Nucleus accumbens (tissue), 56 donors: ENCODE measurements around the gene MESP2.
"Not testable (repeated sequence)": the region's sequence is repeated elsewhere in the genome, so short reads cannot be mapped to it uniquely, and the experiment has no call there.

Experiments used
- DNase-seq, 56 donors: peaks; one replicate each; lab custom pipeline; 2025; lab: John Stamatoyannopoulos, UW

The MESP2 gene

DNA sequence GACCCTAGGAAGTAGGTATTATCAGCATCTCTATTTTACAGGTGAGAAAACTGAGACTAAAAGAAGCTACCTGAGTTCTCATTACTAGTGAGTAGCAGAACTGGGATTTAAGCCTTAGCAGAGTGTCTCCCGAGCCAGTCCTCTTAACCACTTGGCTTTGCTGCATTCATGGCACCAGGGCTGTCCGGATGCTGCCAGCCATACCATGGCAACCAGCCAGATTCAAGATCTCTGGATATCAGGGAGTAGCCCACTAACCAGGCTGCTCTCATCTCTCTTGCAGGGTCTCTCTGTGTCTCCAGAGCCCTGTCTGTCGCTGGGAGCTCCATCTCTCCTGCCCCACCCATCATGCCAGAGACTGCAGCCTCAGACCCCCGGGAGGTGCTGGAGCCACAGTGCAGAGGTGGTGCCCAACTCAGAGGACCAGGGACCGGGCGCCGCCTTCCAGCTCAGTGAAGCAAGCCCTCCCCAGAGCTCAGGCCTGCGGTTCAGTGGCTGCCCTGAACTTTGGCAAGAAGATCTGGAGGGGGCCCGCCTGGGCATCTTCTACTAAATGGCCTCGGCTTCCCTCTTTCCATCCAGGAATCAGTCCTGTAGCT is 1.7 kb downstream of the MESP2 start:
- peak in 8 of 56 donors; percentile 6 to 30 (median 18) for DNase-seq

DNA sequence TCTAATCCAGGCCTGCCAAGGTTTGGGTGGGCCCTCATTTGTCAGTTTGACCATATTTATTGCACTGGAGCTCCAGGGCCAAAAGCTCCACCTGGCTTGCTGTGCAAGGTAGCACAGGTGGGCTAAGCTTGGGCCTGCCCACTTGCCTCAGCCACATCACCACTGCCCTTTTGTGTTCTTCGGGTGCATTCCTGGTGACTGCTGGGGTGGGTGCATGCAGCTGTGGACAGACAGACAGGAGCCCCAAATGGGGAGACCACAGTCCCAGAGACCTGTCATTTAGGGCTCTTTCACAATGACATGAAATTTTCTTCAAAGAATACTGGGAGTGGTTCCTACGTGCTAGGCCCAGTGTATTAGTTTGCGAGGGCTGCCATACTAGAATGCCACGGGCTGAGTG is 2.7 kb downstream of the MESP2 start:
- no peak for DNase-seq

DNA sequence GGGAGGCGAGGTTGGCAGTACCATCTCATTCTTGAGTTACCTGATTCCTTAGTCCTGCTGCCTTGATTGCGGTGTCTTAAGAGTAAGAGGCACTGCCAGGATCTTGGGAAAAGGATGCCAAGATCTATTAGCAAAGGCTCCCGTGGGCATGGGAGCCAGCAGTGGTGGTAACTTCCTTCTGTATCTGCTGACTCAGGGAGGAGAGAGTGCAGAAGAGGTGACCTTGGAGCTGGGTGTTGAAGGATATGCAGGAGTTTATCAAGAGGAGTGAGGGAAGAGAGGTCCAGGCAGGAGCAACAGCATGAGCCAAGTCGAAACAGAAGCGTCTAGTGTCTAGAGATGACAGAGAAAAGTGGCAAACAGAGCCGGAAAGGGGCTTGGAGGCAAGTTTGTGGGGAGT is 4.5 kb downstream of the MESP2 start:
- no peak for DNase-seq

DNA sequence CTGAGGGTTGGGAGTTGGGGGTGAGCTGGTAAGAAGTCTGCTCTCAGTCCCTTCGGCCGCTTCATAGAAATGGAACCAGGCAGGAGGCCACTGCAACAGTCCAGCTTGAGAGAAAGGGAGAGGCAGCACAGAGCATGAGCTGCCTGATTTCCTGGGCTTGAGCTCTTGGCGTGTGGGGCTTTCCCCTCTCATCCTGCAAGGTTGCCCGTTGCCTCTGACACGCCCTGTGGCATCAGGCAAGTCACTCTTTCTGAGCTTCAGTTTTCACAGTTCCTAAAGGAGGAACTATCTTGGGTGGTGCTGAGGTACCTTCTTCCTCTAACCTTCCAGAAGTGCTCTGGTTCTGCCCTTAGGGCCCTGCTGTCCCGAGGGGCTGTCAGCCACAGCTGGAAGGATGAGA is 4.9 kb downstream of the MESP2 start:
- DNase-seq: no peak

DNA sequence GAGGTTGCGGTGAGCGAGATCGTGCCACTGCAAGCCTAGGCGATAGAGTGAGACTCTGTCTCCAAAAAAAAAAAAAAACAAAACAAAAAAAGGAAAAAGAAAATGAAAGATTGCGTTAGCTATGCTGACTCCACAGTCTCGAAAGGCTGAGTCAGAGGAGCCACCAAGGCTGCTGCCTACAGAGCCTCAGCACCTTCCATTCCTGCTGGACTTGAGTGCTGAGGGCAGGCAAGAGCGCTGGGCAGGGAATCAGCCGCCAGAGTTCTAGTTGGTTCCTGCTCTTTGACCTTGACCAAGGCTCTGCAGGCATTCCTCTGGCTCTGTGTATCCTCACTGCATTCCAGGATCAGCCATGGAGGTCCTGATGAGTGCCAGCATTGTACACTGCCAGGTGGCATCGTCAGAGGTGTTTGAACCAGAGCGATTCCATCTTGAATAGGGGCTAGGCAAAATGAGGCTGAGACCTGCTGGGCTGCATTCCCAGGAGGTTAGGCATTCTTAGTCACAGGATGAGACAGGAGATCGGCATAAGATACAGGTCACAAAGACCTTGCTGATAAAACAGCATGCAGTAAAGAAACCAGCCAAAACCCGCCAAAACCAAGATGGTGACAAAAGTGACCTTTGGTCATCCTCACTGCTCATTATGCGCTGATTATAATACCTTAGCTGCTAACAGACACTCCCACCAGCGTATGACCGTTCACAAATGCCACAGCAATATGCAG is 5.9 kb downstream of the MESP2 start:
- no peak for DNase-seq

DNA sequence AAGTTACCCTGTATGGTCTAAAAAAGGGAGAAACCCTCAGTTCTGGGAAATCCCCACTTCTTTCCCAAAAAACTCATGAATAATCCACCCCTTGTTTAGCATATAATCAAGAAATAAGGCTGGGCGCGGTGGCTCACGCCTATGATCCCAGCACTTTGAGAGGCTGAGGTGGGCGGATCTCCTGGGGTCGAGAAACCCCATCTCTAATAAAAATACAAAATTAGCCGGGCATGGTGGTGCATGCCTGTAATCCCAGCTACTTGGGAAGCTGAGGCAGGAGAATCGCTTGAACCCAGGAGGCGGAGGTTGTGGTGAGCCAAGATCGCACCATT is 6.5 kb downstream of the MESP2 start:
- not testable (repeated sequence) for DNase-seq

DNA sequence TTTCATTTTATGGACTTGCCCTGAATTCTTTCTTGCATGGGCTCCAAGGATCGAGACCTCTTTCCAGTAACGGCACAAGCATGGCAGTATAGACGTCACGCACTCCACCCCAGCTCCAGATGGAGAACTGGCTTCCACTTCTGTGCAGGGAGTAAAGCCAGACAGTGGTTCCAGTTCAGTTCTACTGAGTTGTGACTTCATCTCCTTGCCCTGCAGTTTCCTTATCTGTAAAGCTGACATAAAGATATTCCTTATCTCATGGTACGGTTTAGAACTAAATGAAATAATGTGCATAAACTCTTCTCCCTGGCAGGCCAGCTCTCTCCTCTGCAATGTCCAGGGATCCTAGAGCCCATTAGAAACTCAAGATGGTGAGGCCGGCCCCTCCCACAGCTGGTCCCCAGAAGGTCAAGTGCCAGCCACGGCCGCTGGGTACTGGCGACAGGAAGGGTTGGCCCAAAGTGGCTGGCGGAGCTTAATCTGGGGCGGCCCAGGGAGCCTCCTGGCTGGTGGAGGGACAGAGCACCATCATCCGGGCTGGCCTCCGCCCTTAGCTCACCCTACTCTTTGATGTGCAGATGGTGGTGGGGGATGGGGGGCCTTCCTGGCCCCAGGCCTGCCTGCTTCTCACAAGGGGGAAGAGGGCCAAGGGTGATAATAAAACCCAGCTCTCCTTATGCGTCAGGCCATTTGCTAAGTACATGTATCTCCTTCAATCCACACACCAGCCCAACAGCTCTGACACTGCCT is 7.2 kb downstream of the MESP2 start:
- no peak for DNase-seq

DNA sequence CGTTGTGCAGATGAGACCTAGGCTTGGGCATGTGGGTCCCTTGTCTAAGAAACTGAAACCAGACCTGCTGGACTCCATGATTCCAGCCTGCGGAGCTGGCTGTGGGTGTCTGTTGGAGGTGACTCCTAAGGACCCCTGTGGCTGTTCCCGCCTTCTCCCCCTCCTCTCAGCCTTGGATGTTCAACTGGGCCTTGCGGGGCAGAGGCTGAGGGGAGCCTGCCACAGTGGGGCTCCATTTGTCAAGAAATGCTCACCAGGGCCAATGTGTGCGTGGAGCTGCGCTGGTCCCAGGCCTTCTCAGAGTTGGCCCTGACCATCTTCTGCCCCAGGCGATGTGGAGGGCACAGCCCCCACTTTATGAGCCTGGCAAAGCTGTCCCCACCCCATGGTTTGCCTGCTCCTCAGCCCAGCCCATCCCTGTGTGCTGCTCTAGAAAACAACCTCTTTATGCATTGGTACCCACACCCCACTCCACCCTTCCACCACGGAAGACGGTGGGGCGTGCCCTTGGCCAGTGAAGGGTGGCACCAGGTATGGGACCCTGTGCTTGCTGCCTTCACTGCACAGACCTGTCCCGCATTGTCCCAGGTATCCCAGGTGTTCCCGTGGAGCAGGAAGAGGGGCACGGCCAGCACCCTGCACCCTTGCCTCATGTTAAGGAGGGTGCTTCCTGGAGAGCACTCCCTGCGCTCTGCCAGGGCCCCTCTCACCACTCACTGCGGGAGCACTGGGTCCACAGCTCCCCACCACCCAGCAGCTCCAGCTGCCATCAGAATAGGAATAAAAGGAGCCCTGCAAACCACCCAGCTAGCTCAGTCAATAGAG is 7.9 kb downstream of the MESP2 start:
- no peak for DNase-seq

DNA sequence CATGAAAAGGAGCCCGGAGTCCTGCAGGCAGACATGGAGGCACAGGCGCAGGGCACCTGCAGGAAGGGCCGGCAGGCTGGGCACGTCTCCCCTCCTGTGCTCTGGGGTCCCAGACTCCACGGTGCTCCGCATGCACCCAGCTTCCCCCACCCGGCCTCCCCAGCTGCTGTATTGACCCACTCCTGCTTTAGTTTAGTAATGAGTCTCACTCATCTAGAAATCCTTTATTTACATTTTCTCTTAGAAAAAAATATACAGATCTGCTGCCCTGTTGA is 8.5 kb downstream of the MESP2 start:
- DNase-seq: no peak

DNA sequence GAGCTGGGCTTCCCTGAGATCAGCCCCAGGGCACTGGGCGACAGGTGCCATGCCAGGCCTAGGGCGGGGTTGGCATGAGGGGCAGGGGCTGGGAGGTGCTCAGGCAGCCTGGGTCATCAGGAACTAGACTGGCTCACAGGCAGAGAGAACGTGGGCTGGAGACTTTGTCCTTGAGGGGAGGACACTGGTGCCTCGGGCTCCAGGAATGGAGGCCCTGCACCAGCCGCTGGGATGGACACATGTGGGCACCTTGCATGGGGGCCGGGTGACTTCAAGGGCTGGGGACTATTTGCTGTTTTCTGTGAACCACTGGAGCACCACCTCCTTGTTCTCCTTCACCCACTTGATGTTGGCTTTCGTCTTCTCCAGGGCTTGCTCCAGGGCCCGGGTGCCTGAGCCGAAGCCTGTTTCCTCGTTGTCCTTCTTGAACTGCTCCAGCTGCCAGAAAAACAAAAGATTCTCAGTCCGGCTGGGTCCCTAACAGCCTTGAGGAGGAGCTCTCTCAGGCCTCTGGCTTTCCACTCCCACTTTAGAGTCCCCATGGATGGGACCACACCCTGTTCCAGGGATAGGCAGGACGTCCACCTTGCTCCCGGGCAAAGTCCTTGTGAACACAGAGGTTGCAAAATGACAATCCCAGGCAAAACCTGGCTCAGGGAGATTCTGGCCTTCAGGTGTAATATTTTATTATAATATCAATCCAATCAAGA is 9.1 kb downstream of the MESP2 start:
- DNase-seq: no peak

DNA sequence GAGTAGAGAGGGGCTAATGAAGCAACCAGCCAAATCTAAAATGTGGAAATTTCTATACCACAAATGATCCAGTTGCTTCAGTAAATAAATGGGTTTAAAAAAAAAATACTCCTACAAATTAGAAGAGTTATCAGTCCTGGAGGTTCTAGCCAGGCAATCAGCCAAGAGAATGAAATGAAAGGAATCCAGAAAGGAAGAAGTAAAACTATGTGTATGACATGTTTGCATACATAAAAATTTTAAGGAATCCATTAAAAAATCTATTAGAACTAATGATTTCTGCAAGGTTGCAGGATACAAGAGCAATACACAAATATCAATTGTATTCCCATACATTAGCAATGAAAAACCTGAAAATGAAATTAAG is 9.6 kb downstream of the MESP2 start:
- DNase-seq: no peak

DNA sequence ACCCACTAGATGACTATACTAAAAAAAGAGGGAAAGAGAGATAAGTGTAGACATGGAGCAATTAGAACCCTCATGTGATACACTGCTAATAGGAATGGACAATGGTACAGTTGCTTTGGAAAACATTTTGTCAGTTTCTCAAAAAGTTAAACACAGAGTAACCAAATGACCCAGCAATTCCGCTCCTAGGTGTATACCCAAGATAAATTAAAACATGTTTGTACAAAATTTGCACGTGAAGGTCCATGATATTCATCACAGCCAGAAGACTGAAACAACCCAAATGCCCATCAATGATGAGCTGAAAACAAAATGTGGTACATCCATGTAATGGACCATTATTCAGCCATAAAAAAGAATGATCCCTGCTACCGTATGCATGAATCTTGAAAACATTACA is 11.8 kb downstream of the MESP2 start:
- DNase-seq: no peak

DNA sequence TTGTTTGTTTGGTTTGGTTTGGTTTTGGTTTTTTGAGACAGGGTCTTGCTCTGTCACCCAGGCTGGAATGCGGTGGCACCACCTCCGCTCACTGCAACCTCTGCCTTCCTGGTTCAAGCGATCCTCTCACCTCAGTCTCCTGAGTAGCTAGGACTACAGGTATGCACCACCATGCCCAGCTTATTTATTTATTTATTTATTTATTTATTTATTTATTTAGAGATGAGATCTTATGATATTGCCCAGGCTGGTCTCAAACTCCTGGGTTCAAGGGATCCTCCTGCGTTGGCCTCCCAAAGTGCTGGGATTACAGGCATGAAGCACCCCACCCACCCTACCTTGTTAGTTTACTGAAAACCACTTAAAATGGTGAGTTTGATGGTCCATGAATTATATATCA is 12.5 kb downstream of the MESP2 start:
- not testable (repeated sequence) for DNase-seq

DNA sequence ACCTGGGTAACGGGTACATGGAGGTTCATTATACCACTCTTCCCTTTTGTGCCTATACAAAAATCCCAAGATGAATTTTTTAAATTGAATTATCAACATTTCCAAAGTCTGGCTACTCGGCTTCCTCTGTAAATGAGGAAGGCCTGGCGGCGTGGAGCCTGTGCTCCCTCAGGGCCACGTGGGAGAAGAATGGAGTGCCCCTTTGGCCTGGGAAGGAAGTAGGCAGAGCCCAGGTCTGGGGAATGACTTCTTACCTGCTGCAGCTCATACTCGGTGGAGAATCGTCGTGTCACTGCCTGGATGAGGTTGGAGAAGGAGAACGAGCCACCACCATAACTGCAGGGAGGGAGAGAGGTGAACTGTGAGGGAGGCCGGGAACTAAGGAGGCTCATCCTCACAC is 14.1 kb downstream of the MESP2 start:
- DNase-seq: no peak

DNA sequence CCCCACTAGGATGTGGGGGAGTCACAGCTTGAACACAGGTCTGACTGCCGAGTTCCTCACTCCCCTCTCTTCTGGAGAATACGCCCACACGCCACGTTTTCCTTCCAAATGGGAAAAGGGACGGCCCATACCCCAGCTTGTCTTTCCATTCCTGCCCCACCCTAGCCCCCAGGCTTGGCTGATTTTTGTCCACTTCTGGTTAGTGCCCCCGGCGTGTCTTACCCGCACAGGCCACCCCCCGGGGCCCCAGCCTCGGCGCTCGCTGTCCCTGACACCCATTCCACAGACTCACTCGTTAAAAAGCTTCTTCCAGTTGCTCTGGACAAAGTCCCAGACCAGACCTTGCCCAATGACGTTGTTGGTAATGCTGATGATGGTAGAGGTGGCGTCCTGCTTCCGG is 14.5 kb downstream of the MESP2 start:
- DNase-seq: no peak

DNA sequence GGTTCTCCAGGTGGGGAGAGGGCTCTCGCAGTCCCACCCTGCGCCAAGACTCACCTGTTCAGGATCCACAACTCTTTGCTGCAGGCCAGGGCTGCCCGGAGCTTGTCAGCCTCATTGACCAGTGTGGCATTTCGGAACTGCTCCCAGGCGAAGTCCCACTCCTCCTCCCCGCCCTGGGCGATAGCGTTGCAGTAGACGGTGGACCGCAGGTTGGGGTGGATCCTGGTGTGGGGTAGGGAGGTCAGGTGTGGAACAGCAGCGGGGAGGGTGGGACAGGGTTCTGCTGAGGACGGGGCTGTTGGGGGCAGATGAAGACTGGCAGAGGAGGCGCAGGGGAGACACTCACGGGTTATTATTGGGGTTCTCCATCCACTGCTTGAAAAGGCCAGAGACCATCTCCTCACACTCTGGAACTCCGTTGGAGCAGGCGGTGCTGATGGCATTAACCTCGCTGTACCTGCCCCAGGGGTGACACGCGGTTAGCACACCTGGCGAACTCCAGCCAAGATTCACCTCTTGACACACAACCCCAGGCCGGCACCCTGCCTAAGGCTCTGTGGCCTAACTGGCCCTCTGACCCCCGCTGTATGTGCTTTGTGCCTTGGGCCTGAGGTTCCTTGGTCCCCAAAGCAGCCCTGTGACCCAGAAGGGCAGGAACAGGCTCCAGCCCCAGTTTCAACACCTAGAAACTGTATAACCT is 16.1 kb downstream of the MESP2 start:
- no peak for DNase-seq

DNA sequence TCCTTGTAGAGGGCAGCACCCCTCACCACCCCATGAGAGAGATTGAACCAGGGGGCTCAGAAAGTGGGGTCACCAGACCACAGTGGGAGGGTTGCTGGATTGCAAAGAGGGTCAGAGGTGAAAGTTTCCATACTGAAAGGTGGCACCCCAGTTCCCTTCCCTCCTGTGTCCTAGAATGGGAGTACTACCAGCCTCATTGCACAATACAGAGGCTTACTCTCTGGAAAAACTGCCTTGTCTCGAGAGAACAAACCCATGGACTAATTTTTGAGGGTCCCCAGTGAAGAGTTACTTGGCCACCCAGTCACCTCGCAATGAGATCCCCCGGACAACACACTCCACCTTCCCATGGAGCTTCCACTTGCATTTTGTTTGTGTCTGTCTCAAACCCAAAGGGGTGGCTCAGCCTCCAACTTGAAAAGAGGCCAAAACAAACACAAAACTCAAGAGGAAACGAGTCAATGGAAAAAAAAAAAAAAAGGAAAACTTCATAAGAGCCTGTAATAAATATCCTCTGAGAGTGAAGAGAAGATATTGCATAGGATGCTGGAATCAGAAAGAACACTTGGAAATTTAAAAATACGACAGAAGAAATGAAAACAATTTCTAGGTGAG is 18.6 kb downstream of the MESP2 start:
- DNase-seq: no peak

DNA sequence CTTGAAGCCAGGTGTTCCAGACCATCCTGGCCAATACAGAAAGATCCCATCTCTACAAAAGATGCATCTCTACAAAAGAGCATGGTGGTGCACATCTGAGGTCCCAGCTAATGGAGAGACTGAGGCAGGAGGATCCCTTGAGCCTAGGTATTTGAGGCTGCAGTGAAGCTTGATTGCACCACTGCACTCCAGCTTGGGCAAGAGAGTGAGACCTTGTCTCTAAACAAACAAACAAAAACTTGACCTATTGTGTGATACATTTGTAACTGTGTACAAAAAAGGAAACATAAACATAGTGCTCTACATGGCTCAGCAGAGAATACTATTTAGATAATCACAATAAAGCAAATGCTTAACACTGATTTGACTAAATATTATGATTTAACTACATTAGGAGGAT is 19.9 kb downstream of the MESP2 start:
- no peak for DNase-seq

DNA sequence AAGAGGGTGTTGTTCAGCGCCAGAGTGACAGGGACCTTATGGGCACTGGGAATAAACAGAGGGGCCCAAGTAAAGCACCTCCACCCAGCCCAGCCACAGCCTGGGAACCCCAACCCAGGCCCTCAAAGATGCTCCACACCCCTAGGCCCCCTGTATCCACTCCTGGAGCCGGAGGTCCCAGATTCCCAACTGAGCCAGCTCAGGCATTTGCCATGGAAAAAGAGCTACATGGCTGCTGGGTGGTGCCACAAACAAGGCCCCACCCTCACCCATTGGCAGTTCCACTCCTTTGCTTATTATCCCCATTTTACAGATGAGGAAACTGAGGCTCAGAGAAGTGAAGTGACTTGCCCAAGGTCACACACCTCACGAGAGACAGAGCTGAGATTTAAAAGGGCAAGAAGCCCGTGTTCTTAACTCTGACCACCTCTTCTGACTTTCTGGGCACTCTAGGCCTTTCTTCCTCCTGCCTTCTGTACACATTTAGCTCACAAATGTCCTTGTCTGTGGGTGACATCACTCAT is 21.6 kb downstream of the MESP2 start:
- DNase-seq: no peak
